HCT116 (cell line): ENCODE results near the gene IQCM. TPM values are rescaled to one million over a fixed set of nuclear protein-coding genes. Genes with fewer than 3 reads are reported as not detected.
"Not testable (repeated sequence)": the region's sequence is repeated elsewhere in the genome, so short reads cannot be mapped to it uniquely, and the experiment has no call there.

Source experiments
- ATAC-seq: fragments of 200-7000 bp; cut with Tn5 transposase; 2 replicates; pipeline ENCODE4 v1.9.1; 2020; ENCODE audit warnings: mild to moderate bottlenecking, moderate library complexity
- BruUV-seq: library from RNA; stranded (reverse); fragments of 400-500 nt; replicated peaks from 2 replicates; lab custom pipeline; 2021; lab: Mats Ljungman, UMichigan
- CTCF ChIA-PET: fragments of 300-600 bp; sonication (Branson Sonifier 250); formaldehyde crosslinking; loops from one replicate; lab custom pipeline; 2021; ENCODE audit warnings: antibody characterized with exemption; lab: Charles Lee
- POLR2A ChIA-PET: fragments of 300-600, 350-600 bp; sonication (Branson Sonifier 250); formaldehyde crosslinking; loops from one replicate; lab custom pipeline; 2021; ENCODE audit warnings: antibody characterized with exemption; lab: Charles Lee
- RAD21 ChIA-PET, 2 experiments: fragments of 300-600 bp; sonication (Branson Sonifier 250); formaldehyde crosslinking; loops; one replicate each; lab custom pipeline; 2023; ENCODE audit warnings: low total read pairs in 2 of 2; ENCODE audit not compliant: uncharacterized antibody in 2 of 2, unreplicated experiment in 2 of 2, low non-redundant PET in 1 of 2; lab: Charles Lee
- DNase-seq: peaks from one replicate; pipeline ENCODE4 v3.0.0-alpha.2; 2010; ENCODE audit warnings: low read depth, low spot score
- H2AFZ ChIP-seq: fragments of 200-600 bp; shearing (Covaris generic), sonication (generic); 2 replicates; pipeline ENCODE4 v1.6.1; 2017; ENCODE audit warnings: low read depth, mixed run types, mixed read lengths, antibody characterized with exemption, low read length; ENCODE audit not compliant: poor library complexity, severe bottlenecking
- H3K27ac ChIP-seq: 2 replicates; pipeline ENCODE4 v1.5.1; 2012; ENCODE audit warnings: low read depth, low read length
- H3K27me3 ChIP-seq: fragments of 200-600 bp; sonication (generic); 2 replicates; pipeline ENCODE4 v1.6.1; 2016; ENCODE audit warnings: mixed run types, low read length, mixed read lengths; ENCODE audit not compliant: insufficient read depth
- H3K36me3 ChIP-seq, 2 experiments: fragments of 200-500 bp in 1 of 2; fragments of 200-600 bp in 1 of 2; sonication (Bioruptor generic) in 1 of 2; sonication (generic) in 1 of 2; 2 replicates each; pipeline versions ENCODE4 v1.5.1 to v1.6.1; 2014 to 2016; ENCODE audit warnings: low read length in 2 of 2, inconsistent platforms in 1 of 2, mixed read lengths in 1 of 2, mixed run types in 1 of 2; ENCODE audit not compliant: insufficient read depth in 2 of 2, control insufficient read depth in 1 of 2
- H3K4me1 ChIP-seq, 2 experiments: fragments of 200-600 bp in 1 of 2; sonication (generic) in 1 of 2; 2 replicates each; pipeline versions ENCODE4 v1.5.1 to v1.6.1; 2012 to 2017; ENCODE audit warnings: low read length in 2 of 2, inconsistent platforms in 1 of 2, mild to moderate bottlenecking in 1 of 2, mixed read lengths in 1 of 2, mixed run types in 1 of 2, moderate library complexity in 1 of 2; ENCODE audit not compliant: insufficient read depth in 2 of 2, control insufficient read depth in 1 of 2
- H3K4me2 ChIP-seq: fragments of 200-600 bp; sonication (generic); 2 replicates; pipeline ENCODE4 v1.6.1; 2017; ENCODE audit warnings: mixed run types, low read length, mixed read lengths
- H3K4me3 ChIP-seq, 2 experiments: fragments of 200-600 bp in 1 of 2; sonication (generic) in 1 of 2; replicated peaks in 1 of 2; 2 replicates each; pipeline ENCODE4 v1.5.1; 2011 to 2016; ENCODE audit warnings: low read length in 2 of 2, control low read depth in 1 of 2, low read depth in 1 of 2, mild to moderate bottlenecking in 1 of 2, mixed read lengths in 1 of 2, mixed run types in 1 of 2
- H3K79me2 ChIP-seq: fragments of 200-600 bp; sonication (generic); 2 replicates; pipeline ENCODE4 v1.6.1; 2017; ENCODE audit warnings: mild to moderate bottlenecking, mixed run types, low read length, moderate library complexity, mixed read lengths; ENCODE audit not compliant: insufficient read depth
- H3K9ac ChIP-seq: fragments of 200-600 bp; sonication (generic); 2 replicates; pipeline ENCODE4 v1.6.1; 2016; ENCODE audit warnings: low read length, mixed read lengths
- H3K9me2 ChIP-seq: fragments of 200-600 bp; sonication (generic), shearing (Covaris generic); 2 replicates; pipeline ENCODE4 v1.6.1; 2017; ENCODE audit warnings: mixed run types, mild to moderate bottlenecking, moderate library complexity; ENCODE audit not compliant: insufficient read depth
- H3K9me3 ChIP-seq, 2 experiments: fragments of 200-500 bp in 1 of 2; fragments of 200-600 bp in 1 of 2; sonication (Bioruptor generic) in 1 of 2; sonication (generic) in 1 of 2; 2 replicates each; pipeline ENCODE4 v1.6.1; 2014 to 2017; ENCODE audit warnings: low read length in 2 of 2, mixed read lengths in 2 of 2, inconsistent platforms in 1 of 2, low read depth in 1 of 2, mild to moderate bottlenecking in 1 of 2, mixed run types in 1 of 2, moderate library complexity in 1 of 2; ENCODE audit not compliant: control insufficient read depth in 1 of 2, insufficient read depth in 1 of 2
- H4K20me1 ChIP-seq: fragments of 200-600 bp; sonication (generic), shearing (Covaris generic); 2 replicates; pipeline ENCODE4 v1.6.1; 2017; ENCODE audit warnings: mixed run types, mild to moderate bottlenecking, moderate library complexity; ENCODE audit not compliant: insufficient read depth
- CEBPB ChIP-seq: IDR thresholded peaks from 2 replicates; pipeline ENCODE4 v1.6.1; 2012; ENCODE audit warnings: low read depth
- FOSL1 ChIP-seq: IDR thresholded peaks from 2 replicates; pipeline ENCODE4 v1.6.1; 2012; ENCODE audit warnings: low read depth
- MAX ChIP-seq: IDR thresholded peaks from 2 replicates; pipeline ENCODE4 v1.6.1; 2012
- ZFX ChIP-seq: fragments of 450-650 bp; IDR thresholded peaks from 2 replicates; pipeline ENCODE4 v1.6.1; 2017
- intact Hi-C: fragments of 100-400 bp; cut with micrococcal nuclease; formaldehyde crosslinking; loops from 2 replicates; pipeline ENCODE4 v1.10.0; 2022
- total RNA-seq: library from RNA; stranded (reverse); gene quantifications from one replicate; pipeline ENCODE4 v1.2.1, GENCODE V29; 2021; ENCODE audit not compliant: unreplicated experiment

The IQCM gene
- total RNA-seq, 1 experiment from 2014 or later = 0.20 TPM

- H3K36me3 ChIP-seq, H3K4me3 ChIP-seq, POLR2A ChIA-PET, H3K27ac ChIP-seq, ATAC-seq, H3K4me2 ChIP-seq, H3K9me2 ChIP-seq, H3K4me1 ChIP-seq, intact Hi-C loops, RAD21 ChIA-PET, H4K20me1 ChIP-seq, H3K79me2 ChIP-seq, H2AFZ ChIP-seq, BruUV-seq, H3K9ac ChIP-seq, DNase-seq, CTCF ChIA-PET, H3K27me3 ChIP-seq, H3K9me3 ChIP-seq: not testable (repeated sequence)
Observed at GRCh38 chr4:149341117-149341516, 474.5 kb downstream of the IQCM start.

GRCh38 chr4:149328161-149328560, 487.5 kb downstream of the IQCM start:
- Histone ChIP-seq H3K9me2 (no peaks in the 10 kb centered on the region), H3K4me2 (no peak overlapping the region), H3K4me1 (no peaks in the 10 kb centered on the region), H3K36me3 (no peaks in the 10 kb centered on the region), H3K4me3 (no peak overlapping the region), H3K9ac (no peak overlapping the region), H3K27me3 (no peaks in the 10 kb centered on the region), H3K9me3 (no peaks in the 10 kb centered on the region), H3K79me2 (no peaks in the 10 kb centered on the region), H4K20me1 (no peaks in the 10 kb centered on the region), H2AFZ (no peak overlapping the region)
- CTCF ChIA-PET = no interaction called here
- ATAC-seq (no peak), DNase-seq (no peak)
- intact Hi-C loops = no loop called here
- POLR2A ChIA-PET = no interaction called here
- RAD21 ChIA-PET = no interaction called here
- no TSS peak for BruUV-seq
- TF ChIP-seq MAX = no peak
- TF ChIP-seq ZFX = no peak
- no peak for TF ChIP-seq FOSL1
- no peak for TF ChIP-seq CEBPB
- TF ChIP-seq, all 23 proteins: peak for 0
- no peak overlapping the region for H3K27ac ChIP-seq
